WTC11 (cell line): ENCODE data around the gene CPPED1. TPM values are rescaled to one million over a fixed set of nuclear protein-coding genes. Genes with fewer than 3 reads are reported as not detected.

Source experiments
- CREB1 ChIP-seq: sonication (generic); formaldehyde crosslinking; IDR thresholded peaks from 2 replicates; pipeline ENCODE4 v1.8.0; 2023; ENCODE audit warnings: mild to moderate bottlenecking, missing genetic modification reagents
- ELF4 ChIP-seq: sonication (generic); formaldehyde crosslinking; IDR thresholded peaks from 2 replicates; pipeline ENCODE4 v1.8.1; 2022; ENCODE audit warnings: low read depth, mild to moderate bottlenecking, moderate library complexity, missing genetic modification reagents
- ESRRA ChIP-seq: sonication (generic); formaldehyde crosslinking; IDR thresholded peaks from 2 replicates; pipeline ENCODE4 v1.8.1; 2022; ENCODE audit warnings: mild to moderate bottlenecking, missing genetic modification reagents, borderline replicate concordance
- IRF2 ChIP-seq: sonication (generic); formaldehyde crosslinking; IDR thresholded peaks from 2 replicates; pipeline ENCODE4 v1.8.0; 2022; ENCODE audit warnings: low read depth, missing genetic modification reagents, borderline replicate concordance
- JUN ChIP-seq: sonication (generic); formaldehyde crosslinking; IDR thresholded peaks from 2 replicates; pipeline ENCODE4 v1.8.0; 2023; ENCODE audit warnings: mild to moderate bottlenecking, missing genetic modification reagents
- MXD4 ChIP-seq: fragments of 250-450 bp; sonication (Bioruptor Pico); IDR thresholded peaks from 2 replicates; pipeline ENCODE4 v1.8.0; 2021; ENCODE audit warnings: mild to moderate bottlenecking, moderate library complexity, borderline replicate concordance
- NFATC4 ChIP-seq: fragments of 250-450 bp; sonication (Bioruptor Pico); IDR thresholded peaks from 2 replicates; pipeline ENCODE4 v1.9.0; 2021; ENCODE audit warnings: mild to moderate bottlenecking
- NFE2L1 ChIP-seq: sonication (generic); formaldehyde crosslinking; IDR thresholded peaks from 2 replicates; pipeline ENCODE4 v1.8.1; 2023; ENCODE audit warnings: missing genetic modification reagents
- NFYB ChIP-seq: sonication (generic); formaldehyde crosslinking; conservative IDR thresholded peaks from 2 replicates; pipeline ENCODE4 v1.8.0; 2022; ENCODE audit warnings: low read depth, missing genetic modification reagents
- NR2C2 ChIP-seq: sonication (generic); formaldehyde crosslinking; IDR thresholded peaks from 2 replicates; pipeline ENCODE4 v1.8.0; 2022; ENCODE audit warnings: mild to moderate bottlenecking, missing genetic modification reagents
- PRRX2 ChIP-seq: fragments of 250-450 bp; sonication (Bioruptor Pico); IDR thresholded peaks from 2 replicates; pipeline ENCODE4 v1.8.0; 2021; ENCODE audit warnings: mild to moderate bottlenecking
- RORB ChIP-seq: fragments of 250-450 bp; sonication (Bioruptor Pico); IDR thresholded peaks from 2 replicates; pipeline ENCODE4 v1.9.0; 2021; ENCODE audit warnings: mild to moderate bottlenecking
- SOX15 ChIP-seq: fragments of 250-450 bp; sonication (Bioruptor Pico); IDR thresholded peaks from 2 replicates; pipeline ENCODE4 v1.9.0; 2021; ENCODE audit warnings: mild to moderate bottlenecking
- TCF7 ChIP-seq: sonication (generic); formaldehyde crosslinking; IDR thresholded peaks from 2 replicates; pipeline ENCODE4 v1.8.0; 2022; ENCODE audit warnings: mild to moderate bottlenecking, low read depth, missing genetic modification reagents, moderate library complexity
- TEAD4 ChIP-seq: sonication (generic); formaldehyde crosslinking; IDR thresholded peaks from 2 replicates; pipeline ENCODE4 v1.8.0; 2022; ENCODE audit warnings: mild to moderate bottlenecking, missing genetic modification reagents
- ZNF121 ChIP-seq: sonication (generic); formaldehyde crosslinking; IDR thresholded peaks from 2 replicates; pipeline ENCODE4 v1.8.0; 2023; ENCODE audit warnings: missing genetic modification reagents
- ZNF671 ChIP-seq: fragments of 250-450 bp; sonication (Bioruptor Pico); IDR thresholded peaks from 2 replicates; pipeline ENCODE4 v1.8.0; 2021; ENCODE audit warnings: mild to moderate bottlenecking
- total RNA-seq: library from RNA; stranded (reverse); gene quantifications from 3 replicates; pipeline ENCODE4 v1.2.3, GENCODE V29; 2021
- TF ChIP-seq, protein P1 (sequence below): sonication (generic); formaldehyde crosslinking; IDR thresholded peaks from 2 replicates; pipeline ENCODE4 v1.8.1; 2023; ENCODE audit warnings: mild to moderate bottlenecking, missing genetic modification reagents, borderline replicate concordance
- TF ChIP-seq, protein P2 (sequence below): fragments of 250-450 bp; sonication (Bioruptor Pico); IDR thresholded peaks from 2 replicates; pipeline ENCODE4 v1.9.0; 2021; ENCODE audit warnings: moderate library complexity, mild to moderate bottlenecking, inconsistent platforms, borderline replicate concordance
- TF ChIP-seq, protein P3 (sequence below): sonication (generic); formaldehyde crosslinking; IDR thresholded peaks from 2 replicates; pipeline ENCODE4 v1.8.1; 2023; ENCODE audit warnings: mild to moderate bottlenecking, missing genetic modification reagents, moderate library complexity
- TF ChIP-seq, protein P4 (sequence below): fragments of 250-450 bp; sonication (Bioruptor Pico); IDR thresholded peaks from 2 replicates; pipeline ENCODE4 v1.9.0; 2021; ENCODE audit warnings: mild to moderate bottlenecking
- TF ChIP-seq, protein P5 (sequence below): sonication (generic); formaldehyde crosslinking; IDR thresholded peaks from 2 replicates; pipeline ENCODE4 v1.8.0; 2022; ENCODE audit warnings: mild to moderate bottlenecking, missing genetic modification reagents
- TF ChIP-seq, protein P6 (sequence below): sonication (generic); formaldehyde crosslinking; IDR thresholded peaks from 2 replicates; pipeline ENCODE4 v1.8.1; 2023; ENCODE audit warnings: mild to moderate bottlenecking, missing genetic modification reagents
- TF ChIP-seq, protein P7 (sequence below): sonication (generic); formaldehyde crosslinking; IDR thresholded peaks from 2 replicates; pipeline ENCODE4 v1.8.0; 2023; ENCODE audit warnings: missing genetic modification reagents, mild to moderate bottlenecking, borderline replicate concordance

Gene CPPED1
- total RNA-seq, 1 experiment from 2014 or later: 8.8 TPM

DNA sequence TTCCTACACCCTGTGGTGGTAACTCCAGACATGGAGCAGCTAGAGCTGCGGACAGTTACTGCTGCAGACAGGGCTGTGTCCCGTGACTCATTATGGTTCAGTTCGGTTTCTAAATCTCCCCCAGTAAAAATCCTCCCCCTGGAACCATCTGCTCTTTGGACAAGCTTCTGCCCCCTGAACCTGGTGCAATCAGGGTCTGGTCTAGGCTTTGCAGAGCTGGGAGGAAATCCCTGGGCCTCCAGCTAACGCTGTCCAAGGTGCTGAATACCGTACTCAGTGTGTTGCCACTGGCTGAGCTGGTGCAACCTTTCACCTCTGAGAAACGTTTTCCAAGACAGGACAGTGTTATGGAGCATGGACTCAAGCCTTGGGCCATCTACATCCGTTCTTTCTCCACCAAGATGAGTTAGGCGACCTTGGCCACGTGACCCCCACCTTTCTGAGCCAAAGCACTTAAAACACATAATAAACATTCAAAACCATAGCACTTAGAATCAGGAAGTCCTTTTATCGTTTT is 142.0 kb downstream of the CPPED1 start (continued):
- TF ChIP-seq, protein P1, sequence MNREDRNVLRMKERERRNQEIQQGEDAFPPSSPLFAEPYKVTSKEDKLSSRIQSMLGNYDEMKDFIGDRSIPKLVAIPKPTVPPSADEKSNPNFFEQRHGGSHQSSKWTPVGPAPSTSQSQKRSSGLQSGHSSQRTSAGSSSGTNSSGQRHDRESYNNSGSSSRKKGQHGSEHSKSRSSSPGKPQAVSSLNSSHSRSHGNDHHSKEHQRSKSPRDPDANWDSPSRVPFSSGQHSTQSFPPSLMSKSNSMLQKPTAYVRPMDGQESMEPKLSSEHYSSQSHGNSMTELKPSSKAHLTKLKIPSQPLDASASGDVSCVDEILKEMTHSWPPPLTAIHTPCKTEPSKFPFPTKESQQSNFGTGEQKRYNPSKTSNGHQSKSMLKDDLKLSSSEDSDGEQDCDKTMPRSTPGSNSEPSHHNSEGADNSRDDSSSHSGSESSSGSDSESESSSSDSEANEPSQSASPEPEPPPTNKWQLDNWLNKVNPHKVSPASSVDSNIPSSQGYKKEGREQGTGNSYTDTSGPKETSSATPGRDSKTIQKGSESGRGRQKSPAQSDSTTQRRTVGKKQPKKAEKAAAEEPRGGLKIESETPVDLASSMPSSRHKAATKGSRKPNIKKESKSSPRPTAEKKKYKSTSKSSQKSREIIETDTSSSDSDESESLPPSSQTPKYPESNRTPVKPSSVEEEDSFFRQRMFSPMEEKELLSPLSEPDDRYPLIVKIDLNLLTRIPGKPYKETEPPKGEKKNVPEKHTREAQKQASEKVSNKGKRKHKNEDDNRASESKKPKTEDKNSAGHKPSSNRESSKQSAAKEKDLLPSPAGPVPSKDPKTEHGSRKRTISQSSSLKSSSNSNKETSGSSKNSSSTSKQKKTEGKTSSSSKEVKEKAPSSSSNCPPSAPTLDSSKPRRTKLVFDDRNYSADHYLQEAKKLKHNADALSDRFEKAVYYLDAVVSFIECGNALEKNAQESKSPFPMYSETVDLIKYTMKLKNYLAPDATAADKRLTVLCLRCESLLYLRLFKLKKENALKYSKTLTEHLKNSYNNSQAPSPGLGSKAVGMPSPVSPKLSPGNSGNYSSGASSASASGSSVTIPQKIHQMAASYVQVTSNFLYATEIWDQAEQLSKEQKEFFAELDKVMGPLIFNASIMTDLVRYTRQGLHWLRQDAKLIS (CRISPR knock-in tag): no peak
- TF ChIP-seq ZNF671 (CRISPR knock-in tag) (no peak), ZNF121 (CRISPR knock-in tag) (no peak), MXD4 (CRISPR knock-in tag) (no peak), RORB (CRISPR knock-in tag) (no peak), SOX15 (CRISPR knock-in tag) (no peak), JUN (CRISPR knock-in tag) (peak; percentile 93), NFE2L1 (CRISPR knock-in tag) (peak; percentile 83), CREB1 (CRISPR knock-in tag) (peak; percentile 45; the same call in 1 of the 2 replicates), IRF2 (CRISPR knock-in tag) (no peak), TEAD4 (peak; percentile 85; the same call in 1 of the 2 replicates), ELF4 (CRISPR knock-in tag) (no peak), TCF7 (0 out of 2 replicates have a peak, but pooled peaks have one; percentile 52), NR2C2 (CRISPR knock-in tag) (peak; percentile 47; the same call in 1 of the 2 replicates), NFYB (no peak), PRRX2 (CRISPR knock-in tag) (no peak), ESRRA (peak; percentile 81; the same call in 1 of the 2 replicates), NFATC4 (CRISPR knock-in tag) (no peak)
- TF ChIP-seq, protein P2, sequence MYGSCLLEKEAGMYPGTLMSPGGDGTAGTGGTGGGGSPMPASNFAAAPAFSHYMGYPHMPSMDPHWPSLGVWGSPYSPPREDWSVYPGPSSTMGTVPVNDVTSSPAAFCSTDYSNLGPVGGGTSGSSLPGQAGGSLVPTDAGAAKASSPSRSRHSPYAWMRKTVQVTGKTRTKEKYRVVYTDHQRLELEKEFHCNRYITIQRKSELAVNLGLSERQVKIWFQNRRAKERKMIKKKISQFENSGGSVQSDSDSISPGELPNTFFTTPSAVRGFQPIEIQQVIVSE (CRISPR knock-in tag): no peak
- TF ChIP-seq, protein P3, sequence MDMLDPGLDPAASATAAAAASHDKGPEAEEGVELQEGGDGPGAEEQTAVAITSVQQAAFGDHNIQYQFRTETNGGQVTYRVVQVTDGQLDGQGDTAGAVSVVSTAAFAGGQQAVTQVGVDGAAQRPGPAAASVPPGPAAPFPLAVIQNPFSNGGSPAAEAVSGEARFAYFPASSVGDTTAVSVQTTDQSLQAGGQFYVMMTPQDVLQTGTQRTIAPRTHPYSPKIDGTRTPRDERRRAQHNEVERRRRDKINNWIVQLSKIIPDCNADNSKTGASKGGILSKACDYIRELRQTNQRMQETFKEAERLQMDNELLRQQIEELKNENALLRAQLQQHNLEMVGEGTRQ (CRISPR knock-in tag): no peak
- TF ChIP-seq, protein P4, sequence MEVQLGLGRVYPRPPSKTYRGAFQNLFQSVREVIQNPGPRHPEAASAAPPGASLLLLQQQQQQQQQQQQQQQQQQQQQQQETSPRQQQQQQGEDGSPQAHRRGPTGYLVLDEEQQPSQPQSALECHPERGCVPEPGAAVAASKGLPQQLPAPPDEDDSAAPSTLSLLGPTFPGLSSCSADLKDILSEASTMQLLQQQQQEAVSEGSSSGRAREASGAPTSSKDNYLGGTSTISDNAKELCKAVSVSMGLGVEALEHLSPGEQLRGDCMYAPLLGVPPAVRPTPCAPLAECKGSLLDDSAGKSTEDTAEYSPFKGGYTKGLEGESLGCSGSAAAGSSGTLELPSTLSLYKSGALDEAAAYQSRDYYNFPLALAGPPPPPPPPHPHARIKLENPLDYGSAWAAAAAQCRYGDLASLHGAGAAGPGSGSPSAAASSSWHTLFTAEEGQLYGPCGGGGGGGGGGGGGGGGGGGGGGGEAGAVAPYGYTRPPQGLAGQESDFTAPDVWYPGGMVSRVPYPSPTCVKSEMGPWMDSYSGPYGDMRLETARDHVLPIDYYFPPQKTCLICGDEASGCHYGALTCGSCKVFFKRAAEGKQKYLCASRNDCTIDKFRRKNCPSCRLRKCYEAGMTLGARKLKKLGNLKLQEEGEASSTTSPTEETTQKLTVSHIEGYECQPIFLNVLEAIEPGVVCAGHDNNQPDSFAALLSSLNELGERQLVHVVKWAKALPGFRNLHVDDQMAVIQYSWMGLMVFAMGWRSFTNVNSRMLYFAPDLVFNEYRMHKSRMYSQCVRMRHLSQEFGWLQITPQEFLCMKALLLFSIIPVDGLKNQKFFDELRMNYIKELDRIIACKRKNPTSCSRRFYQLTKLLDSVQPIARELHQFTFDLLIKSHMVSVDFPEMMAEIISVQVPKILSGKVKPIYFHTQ: no peak
- TF ChIP-seq, protein P5, sequence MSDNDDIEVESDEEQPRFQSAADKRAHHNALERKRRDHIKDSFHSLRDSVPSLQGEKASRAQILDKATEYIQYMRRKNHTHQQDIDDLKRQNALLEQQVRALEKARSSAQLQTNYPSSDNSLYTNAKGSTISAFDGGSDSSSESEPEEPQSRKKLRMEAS (CRISPR knock-in tag): 0 out of 2 replicates have a peak, but pooled peaks have one; percentile 42
- TF ChIP-seq, protein P6, sequence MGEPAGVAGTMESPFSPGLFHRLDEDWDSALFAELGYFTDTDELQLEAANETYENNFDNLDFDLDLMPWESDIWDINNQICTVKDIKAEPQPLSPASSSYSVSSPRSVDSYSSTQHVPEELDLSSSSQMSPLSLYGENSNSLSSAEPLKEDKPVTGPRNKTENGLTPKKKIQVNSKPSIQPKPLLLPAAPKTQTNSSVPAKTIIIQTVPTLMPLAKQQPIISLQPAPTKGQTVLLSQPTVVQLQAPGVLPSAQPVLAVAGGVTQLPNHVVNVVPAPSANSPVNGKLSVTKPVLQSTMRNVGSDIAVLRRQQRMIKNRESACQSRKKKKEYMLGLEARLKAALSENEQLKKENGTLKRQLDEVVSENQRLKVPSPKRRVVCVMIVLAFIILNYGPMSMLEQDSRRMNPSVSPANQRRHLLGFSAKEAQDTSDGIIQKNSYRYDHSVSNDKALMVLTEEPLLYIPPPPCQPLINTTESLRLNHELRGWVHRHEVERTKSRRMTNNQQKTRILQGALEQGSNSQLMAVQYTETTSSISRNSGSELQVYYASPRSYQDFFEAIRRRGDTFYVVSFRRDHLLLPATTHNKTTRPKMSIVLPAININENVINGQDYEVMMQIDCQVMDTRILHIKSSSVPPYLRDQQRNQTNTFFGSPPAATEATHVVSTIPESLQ (CRISPR knock-in tag): no peak
- TF ChIP-seq, protein P7, sequence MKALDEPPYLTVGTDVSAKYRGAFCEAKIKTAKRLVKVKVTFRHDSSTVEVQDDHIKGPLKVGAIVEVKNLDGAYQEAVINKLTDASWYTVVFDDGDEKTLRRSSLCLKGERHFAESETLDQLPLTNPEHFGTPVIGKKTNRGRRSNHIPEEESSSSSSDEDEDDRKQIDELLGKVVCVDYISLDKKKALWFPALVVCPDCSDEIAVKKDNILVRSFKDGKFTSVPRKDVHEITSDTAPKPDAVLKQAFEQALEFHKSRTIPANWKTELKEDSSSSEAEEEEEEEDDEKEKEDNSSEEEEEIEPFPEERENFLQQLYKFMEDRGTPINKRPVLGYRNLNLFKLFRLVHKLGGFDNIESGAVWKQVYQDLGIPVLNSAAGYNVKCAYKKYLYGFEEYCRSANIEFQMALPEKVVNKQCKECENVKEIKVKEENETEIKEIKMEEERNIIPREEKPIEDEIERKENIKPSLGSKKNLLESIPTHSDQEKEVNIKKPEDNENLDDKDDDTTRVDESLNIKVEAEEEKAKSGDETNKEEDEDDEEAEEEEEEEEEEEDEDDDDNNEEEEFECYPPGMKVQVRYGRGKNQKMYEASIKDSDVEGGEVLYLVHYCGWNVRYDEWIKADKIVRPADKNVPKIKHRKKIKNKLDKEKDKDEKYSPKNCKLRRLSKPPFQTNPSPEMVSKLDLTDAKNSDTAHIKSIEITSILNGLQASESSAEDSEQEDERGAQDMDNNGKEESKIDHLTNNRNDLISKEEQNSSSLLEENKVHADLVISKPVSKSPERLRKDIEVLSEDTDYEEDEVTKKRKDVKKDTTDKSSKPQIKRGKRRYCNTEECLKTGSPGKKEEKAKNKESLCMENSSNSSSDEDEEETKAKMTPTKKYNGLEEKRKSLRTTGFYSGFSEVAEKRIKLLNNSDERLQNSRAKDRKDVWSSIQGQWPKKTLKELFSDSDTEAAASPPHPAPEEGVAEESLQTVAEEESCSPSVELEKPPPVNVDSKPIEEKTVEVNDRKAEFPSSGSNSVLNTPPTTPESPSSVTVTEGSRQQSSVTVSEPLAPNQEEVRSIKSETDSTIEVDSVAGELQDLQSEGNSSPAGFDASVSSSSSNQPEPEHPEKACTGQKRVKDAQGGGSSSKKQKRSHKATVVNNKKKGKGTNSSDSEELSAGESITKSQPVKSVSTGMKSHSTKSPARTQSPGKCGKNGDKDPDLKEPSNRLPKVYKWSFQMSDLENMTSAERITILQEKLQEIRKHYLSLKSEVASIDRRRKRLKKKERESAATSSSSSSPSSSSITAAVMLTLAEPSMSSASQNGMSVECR: peak; percentile 95
